Stimulated activated CD4-positive, alpha-beta T cell treated with anti-CD3 and anti-CD28 coated beads, Interleukin-1b, Interleukin-23, amount 100 ng/mL, for 4 hours (primary cell): ENCODE results near the gene TEX101.

Experiments
- DNase-seq, 2 donors: peaks; one replicate each; pipeline ENCODE4 v3.0.0-alpha.2; 2020; ENCODE audit warnings: low read depth in 2 of 2

The TEX101 gene

GRCh38 chr19:43447655-43448054 lies 33.0 kb downstream of the TEX101 start:
- no peak for DNase-seq

- no peak for DNase-seq
Observed at GRCh38 chr19:43450545-43450997, 35.9 kb downstream of the TEX101 start.

GRCh38 chr19:43452582-43452981 lies 37.9 kb downstream of the TEX101 start:
- DNase-seq: no peak

GRCh38 chr19:43454031-43454430 lies 39.3 kb downstream of the TEX101 start:
- no peak for DNase-seq

- no peak for DNase-seq
Observed at GRCh38 chr19:43455321-43456113, 40.8 kb downstream of the TEX101 start.

- no peak for DNase-seq
Observed at GRCh38 chr19:43457809-43458208, 43.1 kb downstream of the TEX101 start.

- no peak for DNase-seq
Observed at GRCh38 chr19:43460362-43461016, 45.8 kb downstream of the TEX101 start.

- no peak for DNase-seq
Observed at GRCh38 chr19:43461303-43461702, 46.6 kb downstream of the TEX101 start.

GRCh38 chr19:43462383-43462782 lies 47.7 kb downstream of the TEX101 start:
- DNase-seq: no peak

- no peak for DNase-seq
Observed at GRCh38 chr19:43462785-43463380, 48.2 kb downstream of the TEX101 start.

GRCh38 chr19:43463381-43464133 lies 48.9 kb downstream of the TEX101 start:
- peak; percentile 99 to 100 for DNase-seq

GRCh38 chr19:43464134-43464775 lies 49.6 kb downstream of the TEX101 start:
- DNase-seq: peak in 1 of 2 donors; percentile 68

GRCh38 chr19:43465468-43466120 lies 50.9 kb downstream of the TEX101 start, which contains the start of gene LYPD3:
Gene LYPD3, minus strand, starts transcription at chr19:43465608. Its CDS starts 37 bp downstream, at chr19:43465571.
- no peak for DNase-seq

- no peak for DNase-seq
Observed at GRCh38 chr19:43466793-43467192, 52.1 kb downstream of the TEX101 start.

GRCh38 chr19:43467276-43467675 lies 52.6 kb downstream of the TEX101 start:
- no peak for DNase-seq

- DNase-seq: no peak
Observed at GRCh38 chr19:43467730-43468129, 53.0 kb downstream of the TEX101 start.
